OCI-LY1 (cell line): Measurements from ENCODE around the gene ARMCX2.

ENCODE experiments used
- EZH2 ChIP-seq: fragments of 200-600 bp; sonication (generic), shearing (Covaris generic); IDR thresholded peaks from 2 replicates; pipeline ENCODE4 v1.8.0; 2017; ENCODE audit warnings: borderline replicate concordance, mixed run types, mild to moderate bottlenecking, antibody characterized with exemption, low read length, moderate library complexity, mixed read lengths
- TF ChIP-seq, protein P1 (sequence below): fragments of 200-600 bp; sonication (generic), shearing (Covaris generic); IDR thresholded peaks from 2 replicates; pipeline ENCODE4 v1.5.1; 2017; ENCODE audit warnings: mild to moderate bottlenecking, antibody characterized with exemption, low read length, moderate library complexity, mixed read lengths

DNA sequence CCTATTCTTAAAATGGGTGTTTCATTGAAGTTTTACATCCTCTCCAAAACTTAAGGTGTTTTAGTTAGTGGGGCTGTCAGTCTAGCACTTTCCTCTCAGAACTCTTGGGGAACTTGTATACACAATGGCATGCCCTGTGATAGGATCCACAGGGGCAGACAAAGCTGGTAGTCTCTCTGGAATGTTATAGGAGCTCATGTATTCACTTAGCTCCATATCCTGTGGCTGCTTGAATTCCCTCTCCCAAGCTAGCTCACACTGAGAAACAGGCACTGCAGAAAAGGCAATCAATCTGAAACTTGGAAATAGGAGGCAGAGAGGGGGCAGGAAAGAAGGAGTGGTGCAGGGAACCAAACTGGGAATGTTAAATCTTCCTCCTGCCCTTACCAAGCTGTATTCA lies 26.3 kb upstream of the ARMCX2 start:
- no peak for TF ChIP-seq EZH2
- TF ChIP-seq, protein P1, sequence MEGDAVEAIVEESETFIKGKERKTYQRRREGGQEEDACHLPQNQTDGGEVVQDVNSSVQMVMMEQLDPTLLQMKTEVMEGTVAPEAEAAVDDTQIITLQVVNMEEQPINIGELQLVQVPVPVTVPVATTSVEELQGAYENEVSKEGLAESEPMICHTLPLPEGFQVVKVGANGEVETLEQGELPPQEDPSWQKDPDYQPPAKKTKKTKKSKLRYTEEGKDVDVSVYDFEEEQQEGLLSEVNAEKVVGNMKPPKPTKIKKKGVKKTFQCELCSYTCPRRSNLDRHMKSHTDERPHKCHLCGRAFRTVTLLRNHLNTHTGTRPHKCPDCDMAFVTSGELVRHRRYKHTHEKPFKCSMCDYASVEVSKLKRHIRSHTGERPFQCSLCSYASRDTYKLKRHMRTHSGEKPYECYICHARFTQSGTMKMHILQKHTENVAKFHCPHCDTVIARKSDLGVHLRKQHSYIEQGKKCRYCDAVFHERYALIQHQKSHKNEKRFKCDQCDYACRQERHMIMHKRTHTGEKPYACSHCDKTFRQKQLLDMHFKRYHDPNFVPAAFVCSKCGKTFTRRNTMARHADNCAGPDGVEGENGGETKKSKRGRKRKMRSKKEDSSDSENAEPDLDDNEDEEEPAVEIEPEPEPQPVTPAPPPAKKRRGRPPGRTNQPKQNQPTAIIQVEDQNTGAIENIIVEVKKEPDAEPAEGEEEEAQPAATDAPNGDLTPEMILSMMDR, result no peak
